Tibial nerve (tissue), 4 donors: ENCODE data around the gene SLC35F2. TPM values are rescaled to one million over a fixed set of nuclear protein-coding genes. Genes with fewer than 3 reads are reported as not detected.
"Not testable (repeated sequence)": the region's sequence is repeated elsewhere in the genome, so short reads cannot be mapped to it uniquely, and the experiment has no call there.

Experiments used
- DNase-seq, 2 donors: peaks; one replicate each; pipeline ENCODE4 v3.0.0-alpha.2; 2019; ENCODE audit warnings: low spot score in 2 of 2
- H3K27ac ChIP-seq, 4 donors: fragments of 200-600 bp; sonication (generic) in 3 of 4; one replicate each; pipeline ENCODE4 v1.5.1; 2017 to 2019; ENCODE audit warnings: mild to moderate bottlenecking in 1 of 4
- H3K27me3 ChIP-seq, 2 donors: fragments of 200-600 bp; sonication (generic) in 1 of 2; one replicate each; pipeline versions ENCODE4 v1.5.1 to v1.6.0; 2017 to 2019
- H3K36me3 ChIP-seq, 3 donors: fragments of 200-600 bp; sonication (generic); one replicate each; pipeline ENCODE4 v1.5.1; 2018 to 2019
- H3K4me1 ChIP-seq, 4 donors: fragments of 200-600 bp; sonication (generic) in 3 of 4; one replicate each; pipeline ENCODE4 v1.5.1; 2017 to 2019
- H3K4me3 ChIP-seq, 4 donors: fragments of 200-600 bp; sonication (generic) in 3 of 4; one replicate each; pipeline ENCODE4 v1.5.1; 2017 to 2019; ENCODE audit warnings: mild to moderate bottlenecking in 1 of 4, moderate library complexity in 1 of 4
- H3K9me3 ChIP-seq, 4 donors: fragments of 200-600 bp; sonication (generic) in 3 of 4; one replicate each; pipeline ENCODE4 v1.5.1; 2017 to 2019
- CTCF ChIP-seq, 5 experiments: fragments of 200-600 bp in 3 of 5; fragments of 450-650 bp in 2 of 5; sonication (generic) in 3 of 5; IDR thresholded peaks; one replicate each; pipeline ENCODE4 v1.5.1; 2016 to 2019; ENCODE audit warnings: antibody characterized with exemption in 5 of 5, mild to moderate bottlenecking in 3 of 5, moderate library complexity in 2 of 5
- EP300 ChIP-seq, 2 donors: sonication (generic); formaldehyde crosslinking; IDR thresholded peaks; one replicate each; pipeline ENCODE4 v1.6.1; 2017; ENCODE audit warnings: antibody characterized with exemption in 2 of 2, mild to moderate bottlenecking in 1 of 2
- POLR2A ChIP-seq, 2 donors: fragments of 450-650 bp; IDR thresholded peaks; one replicate each; pipeline ENCODE4 v1.6.1; 2017; ENCODE audit warnings: antibody characterized with exemption in 2 of 2, mild to moderate bottlenecking in 2 of 2, moderate library complexity in 2 of 2
- WGBS, 2 donors: methylation state at CpG; one replicate each; pipeline ENCODE4 v1.1.5; 2018; 5-methylcytosine and 5-hydroxymethylcytosine counted together
- total RNA-seq, 4 donors: library from RNA; depleted of rRNA; stranded (reverse); fragments of >200 nt; gene quantifications; one replicate each; pipeline ENCODE4 v1.1.0, GENCODE V29; 2016

The SLC35F2 gene
- total RNA-seq, 4 donors from 2014 or later, result 3.7 to 15.5 (median 5.6) TPM

DNA sequence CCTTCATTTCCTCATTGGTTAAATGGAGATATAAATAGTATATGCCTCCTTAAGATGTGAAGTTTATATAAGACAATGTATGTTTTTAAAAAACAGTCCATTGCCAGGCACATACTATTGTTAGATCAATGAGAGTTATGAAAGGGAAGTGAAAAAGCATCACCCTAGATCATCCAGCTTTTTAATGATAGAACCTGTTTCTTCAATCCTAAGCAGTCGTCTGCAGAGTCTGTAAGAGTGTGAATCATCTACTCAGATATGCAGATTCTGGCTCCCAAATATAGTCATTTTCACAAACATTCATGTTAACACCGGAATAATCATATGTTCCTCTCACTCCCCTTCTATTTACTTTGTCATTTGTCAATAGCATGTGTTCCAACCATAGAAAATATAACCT is 81.5 kb downstream of the SLC35F2 start:
- WGBS, 2 donors, result 72 to 74% methylated on average over 2 of the region's 2 CpGs
- Histone ChIP-seq H3K36me3 (no peaks in the 10 kb centered on the region), H3K9me3 (no peaks in the 10 kb centered on the region), H3K4me3 (no peak overlapping the region), H3K27ac (no peak overlapping the region), H3K27me3 (no peaks in the 10 kb centered on the region), H3K4me1 (no peaks in the 10 kb centered on the region)
- no peak for DNase-seq
- TF ChIP-seq POLR2A (IDR thresholded peaks at IDR 0.05) (no peak), CTCF (IDR thresholded peaks at IDR 0.05) (no peak), EP300 (IDR thresholded peaks at IDR 0.05) (no peak)

DNA sequence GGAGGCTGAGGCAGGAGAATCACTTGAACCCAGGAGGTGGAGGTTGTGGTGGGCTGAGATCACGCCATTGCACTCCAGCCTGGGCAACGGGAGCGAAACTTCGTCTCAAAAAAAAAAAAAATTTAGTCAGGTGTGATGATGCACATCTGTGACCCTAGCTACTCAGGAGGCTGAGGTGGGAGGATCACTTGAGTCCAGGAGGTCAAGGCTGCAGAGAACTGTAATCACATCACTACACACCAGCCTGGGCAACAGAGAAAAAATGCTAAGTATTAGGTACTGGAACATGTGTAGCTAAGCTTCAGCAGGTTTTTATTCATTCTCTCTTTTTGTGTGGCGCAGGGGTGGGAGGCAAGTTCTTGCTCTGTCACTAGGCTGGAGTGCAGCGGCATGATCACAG is 82.5 kb downstream of the SLC35F2 start:
- Histone ChIP-seq H3K9me3 (no peaks in the 10 kb centered on the region), H3K27ac (no peak overlapping the region), H3K36me3 (no peaks in the 10 kb centered on the region), H3K4me3 (no peak overlapping the region), H3K27me3 (no peaks in the 10 kb centered on the region), H3K4me1 (no peaks in the 10 kb centered on the region)
- WGBS, 2 donors, result 92 to 96% methylated on average over 6 of the region's 6 CpGs
- no peak for DNase-seq
- TF ChIP-seq CTCF (IDR thresholded peaks at IDR 0.05), result no peak
- no peak for TF ChIP-seq EP300 (IDR thresholded peaks at IDR 0.05)
- no peak for TF ChIP-seq POLR2A (IDR thresholded peaks at IDR 0.05)

GRCh38 chr11:107770551-107770951 is 88.0 kb downstream of the SLC35F2 start:
- no peak overlapping the region for H3K27ac ChIP-seq
- H3K4me3 ChIP-seq, result no peak overlapping the region
- no peaks in the 10 kb centered on the region for H3K36me3 ChIP-seq
- no peak for TF ChIP-seq POLR2A (IDR thresholded peaks at IDR 0.05)
- no peak for TF ChIP-seq EP300 (IDR thresholded peaks at IDR 0.05)
- TF ChIP-seq CTCF (IDR thresholded peaks at IDR 0.05), result no peak
- WGBS, 2 donors, result 44 to 50% methylated on average over 3 of the region's 3 CpGs
- H3K9me3 ChIP-seq, result no peaks in the 10 kb centered on the region
- no peak for DNase-seq
- no peaks in the 10 kb centered on the region for H3K27me3 ChIP-seq
- no peaks in the 10 kb centered on the region for H3K4me1 ChIP-seq

DNA sequence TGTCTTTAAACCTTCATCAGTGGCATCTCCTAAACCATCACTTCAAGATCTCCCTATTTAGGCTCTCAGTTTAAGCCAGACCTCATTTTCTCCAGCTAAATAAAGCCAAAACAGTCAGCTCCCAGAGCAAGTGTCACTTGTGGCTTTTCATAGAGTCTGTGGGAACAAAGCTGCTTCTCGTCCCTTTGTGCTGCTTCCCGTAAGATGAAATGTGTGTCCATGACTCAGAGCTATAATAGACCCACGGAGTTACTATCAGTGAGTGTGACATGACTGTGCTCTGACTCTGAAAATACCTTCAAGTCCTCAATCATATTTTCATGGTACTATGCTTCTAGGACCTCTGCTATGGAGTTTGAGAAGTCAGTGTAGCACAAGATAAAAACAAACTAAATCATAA is 89.4 kb downstream of the SLC35F2 start:
- Histone ChIP-seq H3K4me1 (no peaks in the 10 kb centered on the region), H3K9me3 (no peaks in the 10 kb centered on the region), H3K4me3 (no peak overlapping the region), H3K27me3 (no peaks in the 10 kb centered on the region), H3K36me3 (no peaks in the 10 kb centered on the region), H3K27ac (no peak overlapping the region)
- TF ChIP-seq CTCF (IDR thresholded peaks at IDR 0.05) (no peak), POLR2A (IDR thresholded peaks at IDR 0.05) (no peak), EP300 (IDR thresholded peaks at IDR 0.05) (no peak)
- 34 to 44% methylated on average over 3 of the region's 3 CpGs for WGBS, 2 donors
- no peak for DNase-seq

GRCh38 chr11:107758719-107759355 is 99.8 kb downstream of the SLC35F2 start:
- H3K4me1 ChIP-seq, H3K9me3 ChIP-seq, H3K4me3 ChIP-seq, H3K27ac ChIP-seq, H3K27me3 ChIP-seq, DNase-seq, H3K36me3 ChIP-seq: not testable (repeated sequence)
- 84 to 86% methylated on average over 7 of the region's 7 CpGs for WGBS, 2 donors

- no peaks in the 10 kb centered on the region for H3K9me3 ChIP-seq
- WGBS, 2 donors, result 69 to 93% methylated on average over 1 of the region's 1 CpG
Measured at GRCh38 chr11:107757661-107758060, 100.9 kb downstream of the SLC35F2 start.

More at GRCh38 chr11:107757661-107758060, 100.9 kb downstream of the SLC35F2 start:
- DNase-seq, result no peak
- TF ChIP-seq POLR2A (IDR thresholded peaks at IDR 0.05) (no peak), CTCF (IDR thresholded peaks at IDR 0.05) (no peak), EP300 (IDR thresholded peaks at IDR 0.05) (no peak)
- no peak overlapping the region for H3K4me3 ChIP-seq
- H3K4me1 ChIP-seq, result no peaks in the 10 kb centered on the region
- H3K36me3 ChIP-seq, result no peaks in the 10 kb centered on the region
- no peaks in the 10 kb centered on the region for H3K27me3 ChIP-seq
- no peak overlapping the region for H3K27ac ChIP-seq
